EL (cell line): Measurements from ENCODE around the gene TSBP1.

ENCODE experiments used
- DNase-seq: peaks from one replicate; pipeline ENCODE4 v3.0.0-alpha.2; 2016

Gene TSBP1, protein sequence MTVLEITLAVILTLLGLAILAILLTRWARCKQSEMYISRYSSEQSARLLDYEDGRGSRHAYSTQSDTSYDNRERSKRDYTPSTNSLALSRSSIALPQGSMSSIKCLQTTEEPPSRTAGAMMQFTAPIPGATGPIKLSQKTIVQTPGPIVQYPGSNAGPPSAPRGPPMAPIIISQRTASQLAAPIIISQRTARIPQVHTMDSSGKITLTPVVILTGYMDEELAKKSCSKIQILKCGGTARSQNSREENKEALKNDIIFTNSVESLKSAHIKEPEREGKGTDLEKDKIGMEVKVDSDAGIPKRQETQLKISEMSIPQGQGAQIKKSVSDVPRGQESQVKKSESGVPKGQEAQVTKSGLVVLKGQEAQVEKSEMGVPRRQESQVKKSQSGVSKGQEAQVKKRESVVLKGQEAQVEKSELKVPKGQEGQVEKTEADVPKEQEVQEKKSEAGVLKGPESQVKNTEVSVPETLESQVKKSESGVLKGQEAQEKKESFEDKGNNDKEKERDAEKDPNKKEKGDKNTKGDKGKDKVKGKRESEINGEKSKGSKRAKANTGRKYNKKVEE

GRCh38 chr6:32371803-32372202 lies at the start of gene TSBP1:
Gene TSBP1 (minus strand): TSS chr6:32371903. CDS start chr6:32371706, 197 bp downstream.
- DNase-seq = no peak

GRCh38 chr6:32416036-32416435 lies 44.3 kb upstream of the TSBP1 start:
- DNase-seq = peak; percentile 41

DNA sequence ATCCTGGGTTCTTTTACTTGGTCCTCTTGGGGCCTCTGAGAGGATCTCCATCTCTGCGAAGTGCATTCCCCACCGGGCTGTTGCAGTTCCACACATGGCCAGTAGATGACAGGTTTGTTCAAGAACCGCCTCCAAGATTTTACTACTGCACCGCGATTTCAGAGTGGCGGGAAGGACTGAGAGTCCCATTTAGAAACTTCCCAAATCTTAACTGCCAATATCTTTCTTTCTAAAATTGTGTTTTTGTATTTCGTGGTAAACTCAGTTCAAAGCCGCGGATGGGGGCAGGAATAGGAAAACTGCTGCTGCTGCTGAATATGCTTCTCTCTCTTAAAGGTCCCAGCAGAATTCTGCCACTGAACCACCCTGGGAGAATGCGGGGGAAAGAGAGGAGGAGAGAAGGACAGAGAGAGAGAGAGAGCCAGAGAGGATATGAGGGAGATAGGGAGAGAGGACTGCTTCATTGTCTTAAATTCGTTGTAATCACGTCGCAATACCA lies 43.9 kb upstream of the TSBP1 start:
- DNase-seq = peak; percentile 76

- peak; percentile 71 for DNase-seq
Observed at GRCh38 chr6:32413427-32414047, 41.8 kb upstream of the TSBP1 start.

- no peak for DNase-seq
Observed at GRCh38 chr6:32411566-32412327, 40.0 kb upstream of the TSBP1 start.

DNA sequence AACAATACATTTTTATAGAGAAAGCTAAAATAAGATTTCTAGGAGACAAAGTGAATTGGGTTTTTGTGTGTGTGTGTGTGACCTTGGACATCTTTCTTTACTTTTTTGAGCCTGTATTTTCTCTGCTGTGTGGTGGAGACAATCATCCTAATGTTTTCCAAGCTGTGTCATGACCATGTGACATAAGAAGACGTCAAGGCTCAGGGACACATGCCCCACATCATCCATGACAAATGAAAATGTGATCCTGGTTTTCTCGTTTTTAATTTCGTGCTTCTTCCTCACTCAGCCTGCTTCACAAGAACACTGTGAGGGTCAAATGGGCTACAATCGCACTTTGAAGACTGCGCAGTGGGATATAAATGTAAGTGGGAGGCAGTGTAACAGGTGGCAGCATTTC lies 39.2 kb upstream of the TSBP1 start:
- no peak for DNase-seq

GRCh38 chr6:32406857-32407256 lies 35.2 kb upstream of the TSBP1 start, which contains the start of gene BTNL2:
Gene BTNL2 (minus strand): TSS chr6:32407181. CDS start chr6:32407123, 58 bp downstream.
- no peak for DNase-seq

- no peak for DNase-seq
Observed at GRCh38 chr6:32406197-32406596, 34.5 kb upstream of the TSBP1 start.

DNA sequence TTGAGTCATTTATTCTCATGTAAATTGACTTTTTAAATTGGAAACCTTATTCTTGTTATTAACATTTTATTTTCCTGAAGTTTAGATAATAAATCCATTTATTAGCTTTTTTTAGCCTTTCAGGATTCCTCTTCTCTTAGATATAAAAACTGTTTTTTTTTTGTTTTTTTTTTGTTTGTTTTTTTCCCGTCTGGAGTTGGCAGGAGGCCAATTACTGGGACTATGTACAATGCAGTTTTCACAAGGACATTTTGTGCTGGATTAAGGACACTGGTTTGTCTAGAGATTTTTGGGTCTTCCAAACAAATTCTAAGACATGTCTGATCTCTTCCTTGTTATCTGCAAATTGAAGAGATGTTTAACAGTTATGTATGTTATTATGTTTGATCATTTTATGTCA lies 34.0 kb upstream of the TSBP1 start:
- DNase-seq = no peak

GRCh38 chr6:32402812-32403211 lies 31.1 kb upstream of the TSBP1 start:
- no peak for DNase-seq

GRCh38 chr6:32401284-32401963 lies 29.7 kb upstream of the TSBP1 start:
- DNase-seq = no peak

GRCh38 chr6:32397252-32397920 lies 25.7 kb upstream of the TSBP1 start:
- DNase-seq = no peak

DNA sequence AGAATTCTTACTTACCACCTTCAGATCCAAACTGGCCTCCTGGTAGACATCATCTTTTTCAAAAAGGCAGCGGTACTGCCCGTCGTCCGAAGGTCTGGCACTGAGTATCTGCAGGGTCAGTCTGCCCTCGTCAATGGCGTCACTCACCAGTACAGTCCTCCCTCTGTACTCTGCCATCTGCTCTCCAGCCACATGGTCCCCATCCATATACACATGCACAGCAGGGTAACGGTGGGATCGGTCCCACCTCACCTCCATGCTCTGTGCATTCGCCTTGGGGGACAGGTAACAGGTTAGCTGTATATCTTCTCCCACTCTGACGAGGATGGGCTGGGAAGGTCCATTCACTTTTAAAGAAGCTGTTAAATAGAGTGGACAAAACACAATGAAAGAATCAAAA lies 24.3 kb upstream of the TSBP1 start:
- no peak for DNase-seq

- no peak for DNase-seq
Observed at GRCh38 chr6:32393665-32394420, 22.1 kb upstream of the TSBP1 start.

- DNase-seq = no peak
Observed at GRCh38 chr6:32391505-32391904, 19.8 kb upstream of the TSBP1 start.

- no peak for DNase-seq
Observed at GRCh38 chr6:32387589-32388340, 16.1 kb upstream of the TSBP1 start.

DNA sequence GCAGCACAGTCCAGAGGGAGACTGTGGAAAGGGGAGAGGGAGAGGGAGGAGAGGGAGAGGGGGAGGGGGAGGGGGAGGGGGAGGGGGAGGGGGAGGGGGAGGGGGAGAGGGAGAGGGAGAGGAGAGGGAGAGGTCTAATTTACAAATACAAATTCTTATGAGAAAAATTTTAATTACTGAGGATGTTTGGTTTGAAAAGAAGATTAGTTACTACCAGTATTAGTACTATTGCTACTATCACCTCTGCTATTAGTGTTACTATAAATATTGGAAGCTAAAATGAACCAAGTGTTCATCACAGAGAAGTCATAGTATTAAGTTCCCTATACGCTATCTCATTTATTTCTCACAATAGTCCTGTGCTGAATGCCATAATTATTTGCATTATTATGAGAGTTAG lies 14.3 kb upstream of the TSBP1 start:
- no peak for DNase-seq

DNA sequence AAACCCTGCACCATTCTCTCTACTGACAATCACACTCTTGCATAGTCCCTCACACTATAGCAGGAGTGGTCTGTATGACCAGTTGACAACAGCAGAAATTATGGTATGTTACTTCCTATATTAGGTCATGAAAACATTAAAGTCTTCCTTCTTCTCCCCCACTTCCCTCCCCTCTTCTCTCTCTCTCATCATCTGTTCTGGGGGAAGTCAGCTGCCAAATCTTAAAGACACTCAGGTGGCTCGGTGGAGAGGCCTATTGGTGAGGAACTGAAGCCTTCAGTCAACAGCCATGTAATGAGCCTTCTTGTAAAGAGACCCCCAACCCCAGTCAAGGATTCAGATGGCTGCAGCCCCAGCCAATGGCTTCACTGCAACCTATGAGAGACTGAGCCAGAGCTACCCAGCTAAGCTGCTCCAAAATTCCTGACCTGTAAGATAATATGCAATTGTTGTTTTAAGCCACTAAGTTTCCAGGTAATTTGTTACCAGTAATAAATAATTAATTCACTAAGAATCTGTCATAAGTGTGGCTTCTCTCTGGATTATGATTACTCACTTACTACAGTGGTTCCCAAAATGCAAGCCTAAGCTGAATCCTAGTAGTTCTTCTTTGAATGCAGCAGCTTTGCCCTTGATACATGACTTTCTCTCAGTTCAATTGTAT lies 11.2 kb upstream of the TSBP1 start:
- DNase-seq = no peak

DNA sequence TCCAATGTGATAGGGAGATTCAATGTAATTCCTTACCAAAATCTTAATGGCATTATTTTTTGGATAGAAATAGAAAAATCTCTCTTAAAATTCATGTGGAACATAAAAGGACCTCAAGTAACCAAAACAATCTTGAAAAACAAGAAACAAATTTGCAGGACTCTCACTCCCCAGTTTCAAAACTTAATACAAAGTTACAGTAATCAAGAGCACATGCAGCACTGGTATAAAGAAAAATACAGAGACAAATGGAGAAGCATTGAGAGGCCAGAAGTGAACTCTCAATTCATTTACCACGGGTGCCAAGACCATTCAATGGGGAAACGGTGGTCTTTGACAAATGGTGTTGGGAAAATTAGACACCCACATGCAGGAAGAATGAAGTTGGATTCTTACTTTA lies 7.8 kb upstream of the TSBP1 start:
- DNase-seq = no peak
